Astrocyte (in vitro differentiated cells and primary cell): ENCODE measurements around the gene DIRAS2.

Experiments
- EZH2 ChIP-seq: IDR thresholded peaks from 2 replicates; pipeline ENCODE4 v1.6.1; 2012; ENCODE audit warnings: mild to moderate bottlenecking, low read length, inconsistent platforms; ENCODE audit not compliant: insufficient read depth
- TF ChIP-seq, protein P1 (sequence below): IDR thresholded peaks from 2 replicates; pipeline ENCODE4 v1.5.1; 2011; ENCODE audit warnings: low read depth, mild to moderate bottlenecking, inconsistent platforms, low read length, moderate library complexity; ENCODE audit not compliant: insufficient read depth

DNA sequence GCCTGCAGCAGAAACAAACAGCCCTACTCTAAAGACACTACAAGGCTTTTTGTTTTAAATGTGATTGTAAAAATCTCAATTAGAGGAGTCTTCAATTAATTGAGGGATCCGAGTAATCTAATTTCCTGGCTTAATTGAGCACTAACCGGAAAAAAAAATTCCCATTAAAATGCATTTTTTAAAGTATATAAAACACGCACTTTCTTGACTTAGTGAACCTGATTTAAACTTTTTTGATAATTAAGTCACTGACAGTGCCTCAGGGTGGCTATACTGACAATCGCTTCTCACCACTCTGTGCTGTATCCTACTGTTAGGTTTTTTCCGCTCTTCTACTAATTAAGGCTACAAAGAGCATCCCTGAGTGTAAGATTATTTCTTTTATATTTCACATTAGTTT, 44.4 kb downstream of the DIRAS2 start:
- TF ChIP-seq, protein P1, sequence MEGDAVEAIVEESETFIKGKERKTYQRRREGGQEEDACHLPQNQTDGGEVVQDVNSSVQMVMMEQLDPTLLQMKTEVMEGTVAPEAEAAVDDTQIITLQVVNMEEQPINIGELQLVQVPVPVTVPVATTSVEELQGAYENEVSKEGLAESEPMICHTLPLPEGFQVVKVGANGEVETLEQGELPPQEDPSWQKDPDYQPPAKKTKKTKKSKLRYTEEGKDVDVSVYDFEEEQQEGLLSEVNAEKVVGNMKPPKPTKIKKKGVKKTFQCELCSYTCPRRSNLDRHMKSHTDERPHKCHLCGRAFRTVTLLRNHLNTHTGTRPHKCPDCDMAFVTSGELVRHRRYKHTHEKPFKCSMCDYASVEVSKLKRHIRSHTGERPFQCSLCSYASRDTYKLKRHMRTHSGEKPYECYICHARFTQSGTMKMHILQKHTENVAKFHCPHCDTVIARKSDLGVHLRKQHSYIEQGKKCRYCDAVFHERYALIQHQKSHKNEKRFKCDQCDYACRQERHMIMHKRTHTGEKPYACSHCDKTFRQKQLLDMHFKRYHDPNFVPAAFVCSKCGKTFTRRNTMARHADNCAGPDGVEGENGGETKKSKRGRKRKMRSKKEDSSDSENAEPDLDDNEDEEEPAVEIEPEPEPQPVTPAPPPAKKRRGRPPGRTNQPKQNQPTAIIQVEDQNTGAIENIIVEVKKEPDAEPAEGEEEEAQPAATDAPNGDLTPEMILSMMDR = no peak
- no peak for TF ChIP-seq EZH2
